ENCODE data around the gene CTNNA3.

GRCh38 chr10:66538371-66538770 lies 1157.6 kb downstream of the CTNNA3 start:
- TF ChIP-seq POLR2A (IDR thresholded peaks at IDR 0.05) (no peak), CTCF (IDR thresholded peaks at IDR 0.05) (no peak)

Data from testis (tissue), 2 donors.